OCI-LY1 (cell line): ENCODE results near the gene AXDND1.
"Not testable (repeated sequence)": the region's sequence is repeated elsewhere in the genome, so short reads cannot be mapped to it uniquely, and the experiment has no call there.

Source experiments
- H2AFZ ChIP-seq: fragments of 200-600 bp; sonication (generic), shearing (Covaris generic); 2 replicates; pipeline ENCODE4 v1.6.0; 2014; ENCODE audit warnings: antibody characterized with exemption, mild to moderate bottlenecking, low read length
- H3F3A ChIP-seq: fragments of 200-600 bp; sonication (generic), shearing (Covaris generic); 2 replicates; pipeline ENCODE4 v1.6.0; 2014; ENCODE audit warnings: mild to moderate bottlenecking, antibody characterized with exemption, low read length, moderate library complexity; ENCODE audit not compliant: insufficient read depth
- H3K27ac ChIP-seq: fragments of 200-600 bp; sonication (generic); 2 replicates; pipeline ENCODE4 v1.5.1; 2014; ENCODE audit warnings: low read length, mixed run types, mild to moderate bottlenecking, low read depth; ENCODE audit not compliant: poor library complexity, severe bottlenecking
- H3K27me3 ChIP-seq: fragments of 200-600 bp; sonication (generic); 2 replicates; pipeline ENCODE4 v1.6.0; 2014; ENCODE audit warnings: antibody characterized with exemption, mild to moderate bottlenecking, low read length, moderate library complexity; ENCODE audit not compliant: insufficient read depth
- H3K36me3 ChIP-seq: fragments of 200-600 bp; sonication (generic); 2 replicates; pipeline ENCODE4 v1.6.1; 2014; ENCODE audit warnings: mild to moderate bottlenecking, antibody characterized with exemption, low read length, moderate library complexity, mixed read lengths; ENCODE audit not compliant: insufficient read depth
- H3K4me1 ChIP-seq: fragments of 200-600 bp; sonication (generic); 2 replicates; pipeline ENCODE4 v1.5.1; 2014; ENCODE audit warnings: mild to moderate bottlenecking, low read length, moderate library complexity; ENCODE audit not compliant: insufficient read depth, severe bottlenecking
- H3K4me2 ChIP-seq: fragments of 200-600 bp; sonication (generic), shearing (Covaris generic); 2 replicates; pipeline ENCODE4 v1.6.1; 2014; ENCODE audit warnings: low read length
- H3K4me3 ChIP-seq: fragments of 200-600 bp; sonication (generic); 2 replicates; pipeline ENCODE4 v1.5.1; 2014; ENCODE audit warnings: low read length, low read depth, mild to moderate bottlenecking, mixed read lengths; ENCODE audit not compliant: poor library complexity, severe bottlenecking
- H3K79me2 ChIP-seq: fragments of 200-600 bp; shearing (Covaris generic); 2 replicates; pipeline ENCODE4 v1.6.1; 2016; ENCODE audit warnings: mixed run types, low read length, mixed read lengths; ENCODE audit not compliant: insufficient read depth
- H3K9ac ChIP-seq: fragments of 200-600 bp; sonication (generic), shearing (Covaris generic); 2 replicates; pipeline ENCODE4 v1.6.1; 2014; ENCODE audit warnings: mild to moderate bottlenecking, low read length, mixed read lengths
- H3K9me2 ChIP-seq: fragments of 200-600 bp; sonication (generic), shearing (Covaris generic); 2 replicates; pipeline ENCODE4 v1.6.1; 2014; ENCODE audit warnings: low read depth, mild to moderate bottlenecking, low read length, mixed read lengths
- H3K9me3 ChIP-seq: fragments of 200-600 bp; shearing (Covaris generic); 2 replicates; pipeline ENCODE4 v1.6.1; 2014; ENCODE audit warnings: low read length, mixed read lengths
- H4K20me1 ChIP-seq: fragments of 200-600 bp; sonication (generic), shearing (Covaris generic); 2 replicates; pipeline ENCODE4 v1.6.0; 2016; ENCODE audit warnings: mild to moderate bottlenecking, low read length; ENCODE audit not compliant: insufficient read depth
- CTCF ChIP-seq: fragments of 200-600 bp; sonication (generic), shearing (Covaris generic); IDR thresholded peaks from 2 replicates; pipeline ENCODE4 v1.5.1; 2017; ENCODE audit warnings: mild to moderate bottlenecking, antibody characterized with exemption, low read length, moderate library complexity, mixed read lengths
- EZH2 ChIP-seq: fragments of 200-600 bp; sonication (generic), shearing (Covaris generic); IDR thresholded peaks from 2 replicates; pipeline ENCODE4 v1.8.0; 2017; ENCODE audit warnings: borderline replicate concordance, mixed run types, mild to moderate bottlenecking, antibody characterized with exemption, low read length, moderate library complexity, mixed read lengths

AXDND1 gene

GRCh38 chr1:179424610-179425009 is 58.8 kb downstream of the AXDND1 start:
- Histone ChIP-seq H3F3A (no peaks in the 10 kb centered on the region), H3K4me1 (no peaks in the 10 kb centered on the region), H3K36me3 (no peaks in the 10 kb centered on the region), H2AFZ (no peak overlapping the region), H3K4me3 (no peak overlapping the region), H3K4me2 (no peak overlapping the region), H3K9ac (no peak overlapping the region), H4K20me1 (no peaks in the 10 kb centered on the region), H3K79me2 (no peaks in the 10 kb centered on the region), H3K27me3 (no peaks in the 10 kb centered on the region), H3K9me2 (no peaks in the 10 kb centered on the region), H3K27ac (no peak overlapping the region), H3K9me3 (peaks cover 3% of the 10 kb centered on the region; the same call in 1 of the 2 replicates)
- TF ChIP-seq EZH2 (no peak), CTCF (no peak)

- no peaks in the 10 kb centered on the region for H3K79me2 ChIP-seq
- H3K27ac ChIP-seq = no peak overlapping the region
- H3K4me1 ChIP-seq = no peaks in the 10 kb centered on the region
- H3K4me3 ChIP-seq = no peak overlapping the region
- no peak for TF ChIP-seq EZH2
- no peak for TF ChIP-seq CTCF
- no peak overlapping the region for H3K4me2 ChIP-seq
- peaks cover 3% of the 10 kb centered on the region; the same call in 1 of the 2 replicates for H3K9me3 ChIP-seq
- no peaks in the 10 kb centered on the region for H3K36me3 ChIP-seq
- H3K9me2 ChIP-seq = no peaks in the 10 kb centered on the region
- H2AFZ ChIP-seq = no peak overlapping the region
- H3K9ac ChIP-seq = no peak overlapping the region
- H3F3A ChIP-seq = no peaks in the 10 kb centered on the region
- H3K27me3 ChIP-seq = no peaks in the 10 kb centered on the region
- H4K20me1 ChIP-seq = no peaks in the 10 kb centered on the region
Observed at GRCh38 chr1:179425186-179425585, 59.4 kb downstream of the AXDND1 start.

- H3K9me3 ChIP-seq = no peaks in the 10 kb centered on the region
Observed at GRCh38 chr1:179437171-179437570, 71.4 kb downstream of the AXDND1 start.

DNA sequence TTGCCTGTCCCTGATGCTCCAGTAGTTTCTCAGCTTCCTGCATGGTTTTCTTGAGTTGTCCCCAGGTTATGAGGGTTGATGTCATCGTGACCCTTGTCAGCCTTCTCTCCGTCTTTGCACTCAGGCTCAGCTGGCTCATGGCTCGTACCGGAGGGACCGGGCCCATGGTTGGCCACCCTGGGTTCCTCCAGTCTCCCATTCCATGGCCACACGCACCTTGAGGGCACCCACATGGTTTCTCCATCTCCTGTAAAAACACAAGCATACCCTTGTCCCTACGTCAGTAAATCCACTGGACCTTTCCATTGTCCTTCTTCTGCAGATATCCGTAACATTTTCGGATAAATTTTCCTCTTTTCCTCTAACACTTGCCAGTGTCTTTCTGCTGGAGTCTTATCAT is 73.9 kb downstream of the AXDND1 start:
- not testable (repeated sequence) for H2AFZ ChIP-seq, H3K4me1 ChIP-seq, H3K9me3 ChIP-seq, H3K27me3 ChIP-seq, H3K4me2 ChIP-seq, H3F3A ChIP-seq, H3K79me2 ChIP-seq, H3K9me2 ChIP-seq, H3K9ac ChIP-seq, H3K4me3 ChIP-seq, H3K36me3 ChIP-seq, H4K20me1 ChIP-seq, H3K27ac ChIP-seq

More at GRCh38 chr1:179437171-179437570, 71.4 kb downstream of the AXDND1 start:
- H3K4me2 ChIP-seq = no peak overlapping the region
- H3K4me1 ChIP-seq = no peaks in the 10 kb centered on the region
- no peaks in the 10 kb centered on the region for H3K36me3 ChIP-seq
- no peaks in the 10 kb centered on the region for H4K20me1 ChIP-seq
- H3K9ac ChIP-seq = no peak overlapping the region
- no peaks in the 10 kb centered on the region for H3K79me2 ChIP-seq
- no peaks in the 10 kb centered on the region for H3F3A ChIP-seq
- H3K27me3 ChIP-seq = no peaks in the 10 kb centered on the region
- no peak overlapping the region for H2AFZ ChIP-seq
- no peak overlapping the region for H3K27ac ChIP-seq
- H3K9me2 ChIP-seq = no peaks in the 10 kb centered on the region
- H3K4me3 ChIP-seq = no peak overlapping the region
- TF ChIP-seq CTCF = no peak
- no peak for TF ChIP-seq EZH2

- H3K27ac ChIP-seq, H3K27me3 ChIP-seq, H3K4me1 ChIP-seq, H3K79me2 ChIP-seq, H4K20me1 ChIP-seq, H3K36me3 ChIP-seq, H3K4me3 ChIP-seq, H3K9me2 ChIP-seq, H2AFZ ChIP-seq, H3F3A ChIP-seq, H3K4me2 ChIP-seq, H3K9ac ChIP-seq, H3K9me3 ChIP-seq: not testable (repeated sequence)
Observed at GRCh38 chr1:179440301-179440700, 74.5 kb downstream of the AXDND1 start.
